Loucy (cell line): ENCODE results near the gene LRIG3.

Source experiments
- H2AFZ ChIP-seq: fragments of 200-600 bp; sonication (generic); 2 replicates; pipeline ENCODE4 v1.6.0; 2016; ENCODE audit warnings: antibody characterized with exemption, mild to moderate bottlenecking, low read length, moderate library complexity
- H3F3A ChIP-seq: fragments of 200-600 bp; 2 replicates; pipeline ENCODE4 v1.6.0; 2016; ENCODE audit warnings: antibody characterized with exemption, low read depth, mild to moderate bottlenecking
- H3K27me3 ChIP-seq: fragments of 200-600 bp; sonication (generic); 2 replicates; pipeline ENCODE4 v1.6.1; 2014; ENCODE audit warnings: low read length, mild to moderate bottlenecking; ENCODE audit not compliant: insufficient read depth, poor library complexity, severe bottlenecking
- H3K36me3 ChIP-seq: fragments of 200-600 bp; sonication (generic); 2 replicates; pipeline ENCODE4 v1.6.1; 2016; ENCODE audit warnings: low read length; ENCODE audit not compliant: insufficient read depth
- H3K4me1 ChIP-seq: fragments of 200-600 bp; sonication (generic); 2 replicates; pipeline ENCODE4 v1.5.1; 2014; ENCODE audit warnings: low read length, mild to moderate bottlenecking; ENCODE audit not compliant: insufficient read depth, poor library complexity, severe bottlenecking
- H3K4me2 ChIP-seq: fragments of 200-600 bp; sonication (generic); 2 replicates; pipeline ENCODE4 v1.6.0; 2014; ENCODE audit warnings: antibody characterized with exemption, low read length, low read depth, mild to moderate bottlenecking; ENCODE audit not compliant: poor library complexity, severe bottlenecking
- H3K4me3 ChIP-seq: fragments of 200-600 bp; sonication (generic); 2 replicates; pipeline ENCODE4 v1.5.1; 2014; ENCODE audit warnings: low read length, mild to moderate bottlenecking, mixed read lengths; ENCODE audit not compliant: poor library complexity, severe bottlenecking
- H3K79me2 ChIP-seq: fragments of 200-600 bp; sonication (generic); 2 replicates; pipeline ENCODE4 v1.6.1; 2014; ENCODE audit warnings: low read length; ENCODE audit not compliant: insufficient read depth
- H3K9ac ChIP-seq: fragments of 200-600 bp; sonication (generic); 2 replicates; pipeline ENCODE4 v1.6.0; 2014; ENCODE audit warnings: mild to moderate bottlenecking, low read depth, low read length, moderate library complexity; ENCODE audit not compliant: poor library complexity, severe bottlenecking
- H3K9me2 ChIP-seq: fragments of 200-600 bp; sonication (generic); replicated peaks from 2 replicates; pipeline ENCODE4 v1.6.1; 2016; ENCODE audit warnings: low read depth, low read length, mixed read lengths
- H3K9me3 ChIP-seq: fragments of 200-600 bp; sonication (generic); 2 replicates; pipeline ENCODE4 v1.6.1; 2014; ENCODE audit warnings: mild to moderate bottlenecking, antibody characterized with exemption, low read length, low read depth; ENCODE audit not compliant: insufficient read depth
- H4K20me1 ChIP-seq: fragments of 200-600 bp; sonication (generic); 2 replicates; pipeline ENCODE4 v1.6.0; 2014; ENCODE audit warnings: antibody characterized with exemption, low read length, mild to moderate bottlenecking; ENCODE audit not compliant: insufficient read depth, poor library complexity, severe bottlenecking
- EZH2phosphoT487 ChIP-seq: fragments of 200-600 bp; IDR thresholded peaks from 2 replicates; pipeline ENCODE4 v1.6.1; 2018; ENCODE audit warnings: antibody characterized with exemption, mild to moderate bottlenecking, moderate library complexity, borderline replicate concordance
- TF ChIP-seq, protein P1 (sequence below): fragments of 200-600 bp; sonication (generic); conservative IDR thresholded peaks from 2 replicates; pipeline ENCODE4 v1.5.1; 2014; ENCODE audit warnings: mild to moderate bottlenecking, antibody characterized with exemption, low read length

The LRIG3 gene

DNA sequence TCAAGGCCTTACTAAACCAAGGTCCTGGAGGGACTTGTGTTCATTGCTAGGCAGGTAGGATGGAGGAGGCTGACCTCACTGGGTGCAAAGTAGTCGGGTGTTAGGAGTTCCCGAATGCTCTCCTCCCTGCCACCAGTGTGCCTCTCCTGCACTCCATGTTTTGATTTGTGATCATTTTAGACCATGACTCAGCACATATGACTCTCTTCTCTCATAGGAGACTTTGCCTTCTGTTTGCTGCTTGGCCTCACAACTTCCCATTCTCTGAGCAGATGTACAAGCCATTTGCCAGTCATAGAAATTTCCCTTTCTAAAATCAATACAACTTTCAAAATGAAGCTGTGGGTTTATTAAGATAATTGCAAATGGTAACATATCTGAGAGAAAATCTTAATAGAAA lies 46.6 kb upstream of the LRIG3 start:
- Histone ChIP-seq H3K9me2 (no peaks in the 10 kb centered on the region), H4K20me1 (no peaks in the 10 kb centered on the region), H3K36me3 (no peaks in the 10 kb centered on the region), H3K27me3 (no peaks in the 10 kb centered on the region), H3K9ac (no peak overlapping the region), H2AFZ (no peak overlapping the region), H3F3A (no peaks in the 10 kb centered on the region; the same call in 1 of the 2 replicates), H3K4me3 (no peak overlapping the region), H3K79me2 (no peaks in the 10 kb centered on the region), H3K4me2 (no peak overlapping the region), H3K4me1 (no peaks in the 10 kb centered on the region), H3K9me3 (no peaks in the 10 kb centered on the region)
- TF ChIP-seq, protein P1, sequence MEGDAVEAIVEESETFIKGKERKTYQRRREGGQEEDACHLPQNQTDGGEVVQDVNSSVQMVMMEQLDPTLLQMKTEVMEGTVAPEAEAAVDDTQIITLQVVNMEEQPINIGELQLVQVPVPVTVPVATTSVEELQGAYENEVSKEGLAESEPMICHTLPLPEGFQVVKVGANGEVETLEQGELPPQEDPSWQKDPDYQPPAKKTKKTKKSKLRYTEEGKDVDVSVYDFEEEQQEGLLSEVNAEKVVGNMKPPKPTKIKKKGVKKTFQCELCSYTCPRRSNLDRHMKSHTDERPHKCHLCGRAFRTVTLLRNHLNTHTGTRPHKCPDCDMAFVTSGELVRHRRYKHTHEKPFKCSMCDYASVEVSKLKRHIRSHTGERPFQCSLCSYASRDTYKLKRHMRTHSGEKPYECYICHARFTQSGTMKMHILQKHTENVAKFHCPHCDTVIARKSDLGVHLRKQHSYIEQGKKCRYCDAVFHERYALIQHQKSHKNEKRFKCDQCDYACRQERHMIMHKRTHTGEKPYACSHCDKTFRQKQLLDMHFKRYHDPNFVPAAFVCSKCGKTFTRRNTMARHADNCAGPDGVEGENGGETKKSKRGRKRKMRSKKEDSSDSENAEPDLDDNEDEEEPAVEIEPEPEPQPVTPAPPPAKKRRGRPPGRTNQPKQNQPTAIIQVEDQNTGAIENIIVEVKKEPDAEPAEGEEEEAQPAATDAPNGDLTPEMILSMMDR, result no peak
- no peak for TF ChIP-seq EZH2phosphoT487

GRCh38 chr12:58965568-58965967 lies 45.3 kb upstream of the LRIG3 start:
- Histone ChIP-seq H3F3A (no peaks in the 10 kb centered on the region; the same call in 1 of the 2 replicates), H4K20me1 (no peaks in the 10 kb centered on the region), H3K4me1 (no peaks in the 10 kb centered on the region), H3K36me3 (no peaks in the 10 kb centered on the region), H3K4me3 (no peak overlapping the region), H3K9me2 (no peaks in the 10 kb centered on the region), H3K9ac (no peak overlapping the region), H3K79me2 (no peaks in the 10 kb centered on the region), H3K9me3 (no peaks in the 10 kb centered on the region), H3K27me3 (no peaks in the 10 kb centered on the region), H2AFZ (no peak overlapping the region), H3K4me2 (no peak overlapping the region)
- TF ChIP-seq EZH2phosphoT487, result no peak
- TF ChIP-seq, protein P1, result no peak

- no peaks in the 10 kb centered on the region for H3K9me3 ChIP-seq
- no peaks in the 10 kb centered on the region for H3K36me3 ChIP-seq
- H3F3A ChIP-seq, result no peaks in the 10 kb centered on the region; the same call in 1 of the 2 replicates
- TF ChIP-seq, protein P1, result no peak
- H3K4me2 ChIP-seq, result no peak overlapping the region
- no peak overlapping the region for H2AFZ ChIP-seq
- no peaks in the 10 kb centered on the region for H3K9me2 ChIP-seq
- no peak overlapping the region for H3K9ac ChIP-seq
- no peaks in the 10 kb centered on the region for H4K20me1 ChIP-seq
- H3K27me3 ChIP-seq, result no peaks in the 10 kb centered on the region
- no peaks in the 10 kb centered on the region for H3K4me1 ChIP-seq
- H3K4me3 ChIP-seq, result no peak overlapping the region
- H3K79me2 ChIP-seq, result no peaks in the 10 kb centered on the region
Observed at GRCh38 chr12:58963844-58964243, 43.5 kb upstream of the LRIG3 start.
